ENCODE data around the gene WDR36.

Gene WDR36

GRCh38 chr5:111070272-111071134 lies 21.6 kb upstream of the WDR36 start:
- TF ChIP-seq USF1 (IDR thresholded peaks at IDR 0.05) (no peak), CREB1 (IDR thresholded peaks at IDR 0.05; ENCODE audit: low read depth) (no peak), YY1 (IDR thresholded peaks at IDR 0.05; ENCODE audit: low read depth) (no peak), TAF1 (IDR thresholded peaks at IDR 0.05; ENCODE audit: low read depth) (no peak), ZBTB7A (IDR thresholded peaks at IDR 0.05; ENCODE audit: low read depth) (no peak), CEBPB (IDR thresholded peaks at IDR 0.05) (no peak), TCF12 (IDR thresholded peaks at IDR 0.05; ENCODE audit: low read depth) (no peak), EGR1 (IDR thresholded peaks at IDR 0.05) (no peak), NFIC (IDR thresholded peaks at IDR 0.05) (no peak), TEAD4 (IDR thresholded peaks at IDR 0.05) (no peak), EP300 (IDR thresholded peaks at IDR 0.05; ENCODE audit: borderline replicate concordance) (no peak), FOXM1 (IDR thresholded peaks at IDR 0.05; ENCODE audit: borderline replicate concordance, low read depth) (no peak), RAD21 (IDR thresholded peaks at IDR 0.05; ENCODE audit: low read depth) (no peak)
- TF ChIP-seq, protein P1, sequence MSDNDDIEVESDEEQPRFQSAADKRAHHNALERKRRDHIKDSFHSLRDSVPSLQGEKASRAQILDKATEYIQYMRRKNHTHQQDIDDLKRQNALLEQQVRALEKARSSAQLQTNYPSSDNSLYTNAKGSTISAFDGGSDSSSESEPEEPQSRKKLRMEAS (IDR thresholded peaks at IDR 0.05) = no peak
- TF ChIP-seq, protein P2, sequence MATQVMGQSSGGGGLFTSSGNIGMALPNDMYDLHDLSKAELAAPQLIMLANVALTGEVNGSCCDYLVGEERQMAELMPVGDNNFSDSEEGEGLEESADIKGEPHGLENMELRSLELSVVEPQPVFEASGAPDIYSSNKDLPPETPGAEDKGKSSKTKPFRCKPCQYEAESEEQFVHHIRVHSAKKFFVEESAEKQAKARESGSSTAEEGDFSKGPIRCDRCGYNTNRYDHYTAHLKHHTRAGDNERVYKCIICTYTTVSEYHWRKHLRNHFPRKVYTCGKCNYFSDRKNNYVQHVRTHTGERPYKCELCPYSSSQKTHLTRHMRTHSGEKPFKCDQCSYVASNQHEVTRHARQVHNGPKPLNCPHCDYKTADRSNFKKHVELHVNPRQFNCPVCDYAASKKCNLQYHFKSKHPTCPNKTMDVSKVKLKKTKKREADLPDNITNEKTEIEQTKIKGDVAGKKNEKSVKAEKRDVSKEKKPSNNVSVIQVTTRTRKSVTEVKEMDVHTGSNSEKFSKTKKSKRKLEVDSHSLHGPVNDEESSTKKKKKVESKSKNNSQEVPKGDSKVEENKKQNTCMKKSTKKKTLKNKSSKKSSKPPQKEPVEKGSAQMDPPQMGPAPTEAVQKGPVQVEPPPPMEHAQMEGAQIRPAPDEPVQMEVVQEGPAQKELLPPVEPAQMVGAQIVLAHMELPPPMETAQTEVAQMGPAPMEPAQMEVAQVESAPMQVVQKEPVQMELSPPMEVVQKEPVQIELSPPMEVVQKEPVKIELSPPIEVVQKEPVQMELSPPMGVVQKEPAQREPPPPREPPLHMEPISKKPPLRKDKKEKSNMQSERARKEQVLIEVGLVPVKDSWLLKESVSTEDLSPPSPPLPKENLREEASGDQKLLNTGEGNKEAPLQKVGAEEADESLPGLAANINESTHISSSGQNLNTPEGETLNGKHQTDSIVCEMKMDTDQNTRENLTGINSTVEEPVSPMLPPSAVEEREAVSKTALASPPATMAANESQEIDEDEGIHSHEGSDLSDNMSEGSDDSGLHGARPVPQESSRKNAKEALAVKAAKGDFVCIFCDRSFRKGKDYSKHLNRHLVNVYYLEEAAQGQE (IDR thresholded peaks at IDR 0.05; ENCODE audit: low read depth) = no peak

GRCh38 chr5:111071413-111071812 lies 20.7 kb upstream of the WDR36 start, which contains the start of gene TSLP:
TSLP (plus strand) TSS chr5:111071713; CDS start chr5:111071891, 178 bp downstream.
- TF ChIP-seq TEAD4 (IDR thresholded peaks at IDR 0.05) = no peak
- TF ChIP-seq, protein P2 (IDR thresholded peaks at IDR 0.05; ENCODE audit: low read depth) = no peak
- TF ChIP-seq FOXM1 (IDR thresholded peaks at IDR 0.05; ENCODE audit: borderline replicate concordance, low read depth) = no peak
- no peak for TF ChIP-seq TAF1 (IDR thresholded peaks at IDR 0.05; ENCODE audit: low read depth)
- no peak for TF ChIP-seq EGR1 (IDR thresholded peaks at IDR 0.05)
- no peak for TF ChIP-seq NFIC (IDR thresholded peaks at IDR 0.05)
- no peak for TF ChIP-seq USF1 (IDR thresholded peaks at IDR 0.05)

DNA sequence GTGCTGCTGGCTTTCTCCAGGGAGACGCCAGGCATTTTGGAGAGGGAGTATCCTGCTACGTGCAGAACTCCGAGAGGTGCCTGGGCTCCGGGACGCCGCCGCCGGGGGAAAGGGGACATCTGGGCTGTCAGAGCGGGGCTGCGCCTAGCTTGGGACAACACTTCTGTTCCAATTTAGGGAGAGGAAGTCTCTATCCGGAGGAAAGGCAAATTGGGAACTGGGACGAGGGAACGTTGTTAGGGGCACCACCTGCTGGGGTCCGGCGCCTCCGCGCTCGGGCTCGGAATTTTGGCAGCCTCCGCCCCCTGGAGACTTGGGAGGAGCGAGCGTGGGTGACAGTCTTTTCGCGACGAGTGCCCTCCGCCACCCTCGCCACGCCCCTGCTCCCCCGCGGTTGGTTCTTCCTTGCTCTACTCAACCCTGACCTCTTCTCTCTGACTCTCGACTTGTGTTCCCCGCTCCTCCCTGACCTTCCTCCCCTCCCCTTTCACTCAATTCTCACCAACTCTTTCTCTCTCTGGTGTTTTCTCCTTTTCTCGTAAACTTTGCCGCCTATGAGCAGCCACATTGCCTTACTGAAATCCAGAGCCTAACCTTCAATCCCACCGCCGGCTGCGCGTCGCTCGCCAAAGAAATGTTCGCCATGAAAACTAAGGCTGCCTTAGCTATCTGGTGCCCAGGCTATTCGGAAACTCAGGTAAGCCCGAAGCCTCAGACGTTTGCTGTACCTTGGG lies 19.0 kb upstream of the WDR36 start:
- TF ChIP-seq TEAD4 (IDR thresholded peaks at IDR 0.05) (no peak), CREB1 (IDR thresholded peaks at IDR 0.05; ENCODE audit: low read depth) (no peak), TAF1 (IDR thresholded peaks at IDR 0.05; ENCODE audit: low read depth) (no peak), NFIC (IDR thresholded peaks at IDR 0.05) (no peak), ZBTB7A (IDR thresholded peaks at IDR 0.05; ENCODE audit: low read depth) (no peak), TCF12 (IDR thresholded peaks at IDR 0.05; ENCODE audit: low read depth) (no peak), USF1 (IDR thresholded peaks at IDR 0.05) (no peak), FOXM1 (IDR thresholded peaks at IDR 0.05; ENCODE audit: borderline replicate concordance, low read depth) (no peak)
- TF ChIP-seq, protein P1 (IDR thresholded peaks at IDR 0.05) = no peak

DNA sequence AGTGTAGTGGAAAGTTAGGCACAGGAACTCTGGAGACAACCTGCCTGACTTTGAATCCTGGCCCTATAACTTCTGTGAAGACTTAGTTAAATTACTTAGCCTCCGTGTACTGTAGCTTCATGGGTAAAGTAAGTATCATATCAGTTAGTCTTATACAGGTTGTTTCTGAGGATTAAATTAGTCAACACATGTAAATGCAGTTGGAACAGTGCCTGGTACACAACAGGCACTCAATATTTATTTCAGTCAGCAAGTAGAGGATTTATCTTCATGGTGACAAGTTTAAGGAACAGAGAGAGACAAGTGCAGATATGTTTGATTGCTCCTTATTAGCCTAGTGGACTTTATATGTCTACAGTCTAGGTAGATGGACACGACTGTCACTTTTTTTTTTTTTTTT lies 17.9 kb upstream of the WDR36 start:
- TF ChIP-seq EGR1 (IDR thresholded peaks at IDR 0.05) = no peak
- TF ChIP-seq CEBPB (IDR thresholded peaks at IDR 0.05) = no peak
- no peak for TF ChIP-seq TEAD4 (IDR thresholded peaks at IDR 0.05)
- TF ChIP-seq NFIC (IDR thresholded peaks at IDR 0.05) = no peak
- TF ChIP-seq CREB1 (IDR thresholded peaks at IDR 0.05; ENCODE audit: low read depth) = no peak
- no peak for TF ChIP-seq EP300 (IDR thresholded peaks at IDR 0.05; ENCODE audit: borderline replicate concordance)
- no peak for TF ChIP-seq TCF12 (IDR thresholded peaks at IDR 0.05; ENCODE audit: low read depth)
- TF ChIP-seq RAD21 (IDR thresholded peaks at IDR 0.05; ENCODE audit: low read depth) = no peak
- TF ChIP-seq ZBTB7A (IDR thresholded peaks at IDR 0.05; ENCODE audit: low read depth) = no peak
- TF ChIP-seq YY1 (IDR thresholded peaks at IDR 0.05; ENCODE audit: low read depth) = no peak
- TF ChIP-seq, protein P1 (IDR thresholded peaks at IDR 0.05) = no peak

Measured in Ishikawa (cell line).